SJSA1 (cell line): Measurements from ENCODE around the gene RBBP7. TPM values are rescaled to one million over a fixed set of nuclear protein-coding genes. Genes with fewer than 3 reads are reported as not detected.
A peak's percentile ranks its signal among the peaks of the same experiment; 100 is the strongest.
"Not testable (repeated sequence)": the region's sequence is repeated elsewhere in the genome, so short reads cannot be mapped to it uniquely, and the experiment has no call there.

ENCODE experiments used
- DNase-seq, 2 experiments: peaks; one replicate each; pipeline ENCODE4 v3.0.0-alpha.2; 2015 to 2020; ENCODE audit warnings: low spot score in 2 of 2, low read depth in 1 of 2
- H3K27ac ChIP-seq: fragments of 250-450 bp; sonication (Bioruptor Pico); 2 replicates; pipeline ENCODE4 v1.5.1; 2020; ENCODE audit warnings: mild to moderate bottlenecking, moderate library complexity
- H3K27me3 ChIP-seq: fragments of 250-450 bp; sonication (Bioruptor Pico); replicated peaks from 2 replicates; pipeline ENCODE4 v1.5.1; 2020; ENCODE audit warnings: mild to moderate bottlenecking, moderate library complexity
- H3K36me3 ChIP-seq: fragments of 250-450 bp; sonication (Bioruptor Pico); 2 replicates; pipeline ENCODE4 v1.5.1; 2020; ENCODE audit warnings: mild to moderate bottlenecking
- H3K4me1 ChIP-seq: fragments of 250-450 bp; sonication (Bioruptor Pico); replicated peaks from 2 replicates; pipeline ENCODE4 v1.6.1; 2021; ENCODE audit warnings: mild to moderate bottlenecking
- H3K4me3 ChIP-seq: fragments of 250-450 bp; sonication (Bioruptor Pico); 2 replicates; pipeline ENCODE4 v1.5.1; 2020; ENCODE audit warnings: mild to moderate bottlenecking
- H3K9me3 ChIP-seq: fragments of 250-450 bp; sonication (Bioruptor Pico); replicated peaks from 2 replicates; pipeline ENCODE4 v1.5.1; 2020; ENCODE audit warnings: mild to moderate bottlenecking
- total RNA-seq: library from RNA; depleted of rRNA; stranded (reverse); fragments of >200 nt; shearing (Covaris generic); gene quantifications from 2 replicates; pipeline ENCODE4 v1.2.3, GENCODE V29; 2014

Gene RBBP7
- total RNA-seq, 1 experiment from 2014 or later: 175 TPM

DNA sequence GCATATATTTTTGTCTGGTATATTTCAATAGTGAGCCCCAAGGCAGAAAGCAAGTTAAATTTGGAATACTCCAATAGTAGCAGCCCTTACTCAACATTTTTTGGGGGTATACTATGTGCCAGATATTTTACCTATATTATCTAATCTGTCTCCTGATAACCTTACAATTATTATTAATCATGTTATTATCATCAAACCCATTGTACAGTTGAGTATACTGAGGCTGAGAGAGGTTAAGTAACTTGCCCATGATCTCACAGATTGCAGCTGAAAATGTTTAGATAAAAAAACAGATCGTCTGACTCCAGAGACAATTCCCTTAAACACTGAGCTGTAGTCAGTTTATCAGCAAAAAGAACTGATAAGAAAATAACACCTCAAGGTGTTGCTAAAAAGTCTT is 6.5 kb upstream of the RBBP7 start:
- Histone ChIP-seq H3K4me3 (no peak overlapping the region), H3K4me1 (no peaks in the 10 kb centered on the region), H3K27ac (no peak overlapping the region), H3K9me3 (no peaks in the 10 kb centered on the region), H3K36me3 (no peaks in the 10 kb centered on the region), H3K27me3 (no peaks in the 10 kb centered on the region)
- no peak for DNase-seq

- Histone ChIP-seq H3K27me3 (no peaks in the 10 kb centered on the region), H3K4me1 (peaks cover 6% of the 10 kb centered on the region), H3K27ac (no peak overlapping the region), H3K9me3 (no peaks in the 10 kb centered on the region), H3K4me3 (no peak overlapping the region), H3K36me3 (peaks cover 3% of the 10 kb centered on the region; the same call in 1 of the 2 replicates)
- no peak for DNase-seq
Observed at GRCh38 chrX:16874458-16875095, 4.4 kb upstream of the RBBP7 start.

DNA sequence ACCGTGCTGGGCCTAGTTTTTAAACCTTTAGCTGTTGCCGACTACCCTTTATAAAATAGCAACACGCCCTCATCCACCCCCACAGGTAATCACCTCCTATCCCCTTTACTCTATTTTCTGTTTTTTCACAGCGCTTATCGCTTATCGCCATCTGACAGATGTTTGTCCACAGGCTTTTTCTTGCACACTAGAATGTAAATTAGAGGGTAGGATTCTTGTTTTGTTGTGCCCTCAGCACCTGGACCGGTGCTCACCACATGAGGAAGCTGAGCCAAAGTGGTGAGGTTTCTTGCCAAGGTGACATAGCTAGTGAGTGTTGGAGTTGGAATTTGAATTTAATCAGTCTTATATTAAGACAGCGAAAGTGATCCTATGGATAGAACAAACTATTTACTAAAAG is 2.9 kb upstream of the RBBP7 start:
- Histone ChIP-seq H3K4me3 (no peak overlapping the region), H3K9me3 (no peaks in the 10 kb centered on the region), H3K27me3 (no peaks in the 10 kb centered on the region), H3K27ac (no peak overlapping the region), H3K4me1 (peaks cover 11% of the 10 kb centered on the region), H3K36me3 (peaks cover 17% of the 10 kb centered on the region)
- DNase-seq: no peak

- peak in 1 of 2 experiments; percentile 29 for DNase-seq
- no peaks in the 10 kb centered on the region for H3K9me3 ChIP-seq
- peaks cover 20% of the 10 kb centered on the region for H3K4me1 ChIP-seq
- H3K36me3 ChIP-seq: peaks cover 23% of the 10 kb centered on the region
- H3K4me3 ChIP-seq: peak overlapping the region; percentile 39
- peak overlapping the region; percentile 55; the same call in 1 of the 2 replicates for H3K27ac ChIP-seq
- no peaks in the 10 kb centered on the region for H3K27me3 ChIP-seq
Observed at GRCh38 chrX:16870862-16871815, 977 bp upstream of the RBBP7 start.

- Histone ChIP-seq H3K9me3 (no peaks in the 10 kb centered on the region), H3K27me3 (no peaks in the 10 kb centered on the region), H3K4me3 (peak overlapping the region; percentile 71), H3K36me3 (peaks cover 28% of the 10 kb centered on the region), H3K27ac (peak overlapping the region; percentile 97), H3K4me1 (peaks cover 20% of the 10 kb centered on the region)
- peak; percentile 13 to 42 for DNase-seq
Observed at GRCh38 chrX:16869393-16870094, 618 bp downstream of the RBBP7 start.

- peak overlapping the region; percentile 71 for H3K4me3 ChIP-seq
- no peak overlapping the region for H3K27ac ChIP-seq
Observed at GRCh38 chrX:16868920-16869319, 1.2 kb downstream of the RBBP7 start.

DNA sequence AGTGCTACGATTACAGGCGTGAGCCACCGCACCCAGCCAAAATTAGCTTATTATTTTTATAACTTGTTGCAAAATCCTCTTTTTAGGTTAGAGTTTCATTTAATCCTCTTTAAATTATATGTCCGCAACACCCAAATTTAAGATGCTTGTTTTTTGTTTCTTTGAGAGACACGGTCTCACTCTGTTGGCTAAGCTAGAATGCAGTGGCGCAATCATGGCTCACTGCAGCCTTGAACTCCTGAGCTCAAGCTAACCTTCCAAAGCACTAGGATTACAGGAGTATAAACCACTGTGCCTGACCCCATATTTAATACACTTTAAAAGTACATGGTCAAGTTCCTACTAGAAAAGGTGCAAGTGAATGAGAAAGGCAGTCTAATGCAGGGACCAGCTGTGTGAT is 2.2 kb downstream of the RBBP7 start:
- peaks cover 35% of the 10 kb centered on the region for H3K36me3 ChIP-seq
- no peaks in the 10 kb centered on the region for H3K27me3 ChIP-seq
- H3K27ac ChIP-seq: no peak overlapping the region
- no peak for DNase-seq
- H3K9me3 ChIP-seq: no peaks in the 10 kb centered on the region
- peaks cover 25% of the 10 kb centered on the region for H3K4me1 ChIP-seq
- no peak overlapping the region for H3K4me3 ChIP-seq

More at GRCh38 chrX:16868920-16869319, 1.2 kb downstream of the RBBP7 start:
- Histone ChIP-seq H3K36me3 (peaks cover 28% of the 10 kb centered on the region), H3K9me3 (no peaks in the 10 kb centered on the region), H3K27me3 (no peaks in the 10 kb centered on the region), H3K4me1 (peaks cover 20% of the 10 kb centered on the region)
- no peak for DNase-seq

DNA sequence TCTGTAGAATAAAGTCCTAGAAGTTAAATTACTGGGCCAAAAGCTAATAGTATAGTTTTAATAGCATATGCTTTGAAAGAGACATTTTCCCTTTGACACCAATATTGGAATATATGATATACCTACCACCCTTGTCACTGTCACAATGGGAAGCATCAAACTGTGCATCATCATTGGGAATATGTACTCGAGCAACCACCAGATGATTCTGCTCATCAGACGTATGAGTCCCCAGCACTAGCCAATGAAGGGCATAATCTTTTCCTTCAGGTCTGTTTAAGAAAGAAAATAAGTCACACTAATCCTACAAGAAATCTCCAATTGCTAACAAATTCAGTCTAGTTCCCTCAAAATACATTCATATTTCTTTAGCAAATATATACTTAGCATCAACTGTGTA is 7.3 kb downstream of the RBBP7 start:
- no peak for DNase-seq
- H3K4me1 ChIP-seq: peaks cover 29% of the 10 kb centered on the region
- no peaks in the 10 kb centered on the region for H3K9me3 ChIP-seq
- H3K4me3 ChIP-seq: no peak overlapping the region
- H3K27ac ChIP-seq: 0 out of 2 replicates have a peak overlapping the region, but pooled peaks have one; percentile 39
- H3K27me3 ChIP-seq: no peaks in the 10 kb centered on the region
- peaks cover 56% of the 10 kb centered on the region for H3K36me3 ChIP-seq

GRCh38 chrX:16856744-16857143 is 13.4 kb downstream of the RBBP7 start:
- H3K27me3 ChIP-seq: no peaks in the 10 kb centered on the region
- H3K27ac ChIP-seq: peak overlapping the region; percentile 26; the same call in 1 of the 2 replicates
- H3K36me3 ChIP-seq: peaks cover 74% of the 10 kb centered on the region

GRCh38 chrX:16856076-16856404 is 14.1 kb downstream of the RBBP7 start:
- not testable (repeated sequence) for H3K4me1 ChIP-seq, H3K9me3 ChIP-seq, H3K27me3 ChIP-seq, H3K4me3 ChIP-seq
- peak in 1 of 2 experiments; percentile 48 for DNase-seq
- Histone ChIP-seq H3K27ac (peak overlapping the region; percentile 26; the same call in 1 of the 2 replicates), H3K36me3 (peaks cover 70% of the 10 kb centered on the region)

More at GRCh38 chrX:16856744-16857143, 13.4 kb downstream of the RBBP7 start:
- DNase-seq: no peak
- Histone ChIP-seq H3K4me3 (no peak overlapping the region), H3K9me3 (no peaks in the 10 kb centered on the region), H3K4me1 (peaks cover 12% of the 10 kb centered on the region)

DNA sequence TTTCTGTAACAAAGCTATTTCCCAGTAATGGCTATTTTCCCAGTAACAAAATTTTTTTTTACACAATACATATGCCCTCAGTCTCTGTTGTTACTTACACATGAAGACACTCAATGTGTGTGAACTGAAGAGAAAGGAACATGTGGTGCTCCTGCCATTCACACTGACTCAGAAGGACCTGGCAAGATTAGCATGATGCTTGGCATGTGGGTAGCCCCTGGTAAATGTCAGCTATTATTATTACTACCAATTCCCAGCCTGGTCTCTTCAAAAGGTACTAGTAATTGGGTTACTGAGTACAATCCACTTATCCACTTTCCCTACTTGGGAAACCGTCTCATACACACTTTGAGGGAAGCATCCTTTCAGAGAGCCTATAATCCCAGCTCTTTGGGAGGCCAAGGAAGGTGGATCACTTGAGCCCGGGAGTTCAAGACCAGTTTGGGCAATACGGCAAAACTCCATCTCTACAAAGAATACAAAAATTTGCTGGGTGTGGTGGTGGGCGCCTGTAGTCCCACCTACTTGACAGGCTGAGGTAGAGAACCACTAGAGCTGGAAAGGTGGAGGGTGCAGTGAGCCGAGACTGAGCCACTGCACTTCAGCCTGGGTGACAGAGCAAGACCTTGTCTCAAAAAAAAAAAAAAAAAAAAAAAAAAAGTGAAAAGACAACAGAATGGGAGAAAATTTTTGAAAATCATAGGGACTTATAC is 14.6 kb downstream of the RBBP7 start:
- Histone ChIP-seq H3K27me3 (no peaks in the 10 kb centered on the region), H3K27ac (no peak overlapping the region), H3K36me3 (peaks cover 66% of the 10 kb centered on the region), H3K9me3 (no peaks in the 10 kb centered on the region), H3K4me1 (peaks cover 5% of the 10 kb centered on the region), H3K4me3 (no peak overlapping the region)
- no peak for DNase-seq

- DNase-seq: no peak
- Histone ChIP-seq H3K36me3 (peaks cover 65% of the 10 kb centered on the region), H3K27ac (no peak overlapping the region), H3K4me3 (no peak overlapping the region), H3K4me1 (peaks cover 5% of the 10 kb centered on the region), H3K27me3 (no peaks in the 10 kb centered on the region), H3K9me3 (no peaks in the 10 kb centered on the region)
Observed at GRCh38 chrX:16853537-16853936, 16.6 kb downstream of the RBBP7 start.

DNA sequence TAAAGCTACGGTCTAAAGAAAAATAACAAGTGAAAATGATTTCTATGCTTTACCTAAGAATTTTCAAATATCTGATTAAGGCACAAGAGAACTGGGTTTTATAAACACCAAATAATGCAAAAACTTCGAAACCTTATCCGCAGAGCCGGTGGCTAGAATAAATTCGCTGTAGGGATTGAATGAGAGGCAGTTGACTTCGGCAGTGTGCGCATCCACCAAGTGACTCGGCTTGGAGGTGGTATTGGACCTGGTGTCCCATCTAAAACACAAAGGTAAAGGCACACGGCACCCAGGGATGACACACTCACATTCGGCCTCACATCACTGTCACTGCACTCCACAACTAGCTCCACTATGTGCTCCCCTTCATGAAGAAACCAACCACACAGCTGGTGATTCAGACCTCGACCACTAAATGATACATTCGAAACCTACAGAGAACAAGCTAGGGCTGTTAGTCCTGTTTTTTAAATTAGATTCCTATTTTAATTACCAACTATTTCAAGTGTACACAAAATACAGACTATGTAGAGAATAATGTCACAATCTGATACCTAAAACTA is 17.5 kb downstream of the RBBP7 start:
- no peak overlapping the region for H3K27ac ChIP-seq
- H3K4me1 ChIP-seq: peaks cover 5% of the 10 kb centered on the region
- no peak for DNase-seq
- no peak overlapping the region for H3K4me3 ChIP-seq
- H3K36me3 ChIP-seq: peaks cover 65% of the 10 kb centered on the region
- no peaks in the 10 kb centered on the region for H3K27me3 ChIP-seq
- no peaks in the 10 kb centered on the region for H3K9me3 ChIP-seq
